ENCODE data around the gene NRROS. TPM values are rescaled to one million over a fixed set of nuclear protein-coding genes. Genes with fewer than 3 reads are reported as not detected.

Gene NRROS
- polyA plus RNA-seq, 2 of the 4 experiments (the other 2 are of a cell fraction) = not detected

Small RNAs within 50 kb of the gene (small RNA-seq; reads per million reads assigned to genes)
- gene RNU6-646P = 0 reads per million in 6 experiments

Other genes with a start within 250 kb of the NRROS start
- 14.2 and 14.5 TPM in 2 replicates for gene UBXN7, start 207.3 kb upstream of the NRROS start, polyA plus RNA-seq (2011; rRNA removed)
- gene UBXN7, start 207.3 kb upstream of the NRROS start, polyA plus RNA-seq (2017; fragmentation: RNase III; extraction: RNeasy Plus Mini Kit Qiagen cat#74134 plus additional on column Dnase treatment) = 7.5 to 7.9 TPM (median 7.9 TPM) in 3 replicates
- 3.8 and 5.7 TPM in 2 replicates for gene RNF168, start 135.9 kb upstream of the NRROS start, polyA plus RNA-seq (2011; rRNA removed)
- 5.1 to 6.0 TPM (median 5.9 TPM) in 3 replicates for gene RNF168, start 135.9 kb upstream of the NRROS start, polyA plus RNA-seq (2017; fragmentation: RNase III; extraction: RNeasy Plus Mini Kit Qiagen cat#74134 plus additional on column Dnase treatment)
- gene SMCO1, start 124.3 kb upstream of the NRROS start, polyA plus RNA-seq (2011; rRNA removed) = not detected in 2 replicates
- gene SMCO1, start 124.3 kb upstream of the NRROS start, polyA plus RNA-seq (2017; fragmentation: RNase III; extraction: RNeasy Plus Mini Kit Qiagen cat#74134 plus additional on column Dnase treatment) = not detected in 3 replicates
- gene WDR53, start 71.1 kb upstream of the NRROS start, polyA plus RNA-seq (2011; rRNA removed) = 8.4 and 10.8 TPM in 2 replicates
- gene WDR53, start 71.1 kb upstream of the NRROS start, polyA plus RNA-seq (2017; fragmentation: RNase III; extraction: RNeasy Plus Mini Kit Qiagen cat#74134 plus additional on column Dnase treatment) = 11.6 to 12.0 TPM (median 11.8 TPM) in 3 replicates
- gene FBXO45, start 71.0 kb upstream of the NRROS start, polyA plus RNA-seq (2011; rRNA removed) = 12.8 and 19.4 TPM in 2 replicates
- gene FBXO45, start 71.0 kb upstream of the NRROS start, polyA plus RNA-seq (2017; fragmentation: RNase III; extraction: RNeasy Plus Mini Kit Qiagen cat#74134 plus additional on column Dnase treatment) = 6.6 to 7.4 TPM (median 6.8 TPM) in 3 replicates
- gene CEP19, start 72.6 kb downstream of the NRROS start, polyA plus RNA-seq (2011; rRNA removed) = 4.2 and 5.3 TPM in 2 replicates
- gene CEP19, start 72.6 kb downstream of the NRROS start, polyA plus RNA-seq (2017; fragmentation: RNase III; extraction: RNeasy Plus Mini Kit Qiagen cat#74134 plus additional on column Dnase treatment) = 3.6 to 4.5 TPM (median 4.2 TPM) in 3 replicates
- 36.2 and 45.2 TPM in 2 replicates for gene PIGX, start 72.7 kb downstream of the NRROS start, polyA plus RNA-seq (2011; rRNA removed)
- 22.3 to 23.6 TPM (median 23.0 TPM) in 3 replicates for gene PIGX, start 72.7 kb downstream of the NRROS start, polyA plus RNA-seq (2017; fragmentation: RNase III; extraction: RNeasy Plus Mini Kit Qiagen cat#74134 plus additional on column Dnase treatment)
- 49.8 and 61.8 TPM in 2 replicates for gene PAK2, start 100.2 kb downstream of the NRROS start, polyA plus RNA-seq (2011; rRNA removed)
- 33.0 to 35.3 TPM (median 34.4 TPM) in 3 replicates for gene PAK2, start 100.2 kb downstream of the NRROS start, polyA plus RNA-seq (2017; fragmentation: RNase III; extraction: RNeasy Plus Mini Kit Qiagen cat#74134 plus additional on column Dnase treatment)
- 12.9 and 14.4 TPM in 2 replicates for gene SENP5, start 228.2 kb downstream of the NRROS start, polyA plus RNA-seq (2011; rRNA removed)
- gene SENP5, start 228.2 kb downstream of the NRROS start, polyA plus RNA-seq (2017; fragmentation: RNase III; extraction: RNeasy Plus Mini Kit Qiagen cat#74134 plus additional on column Dnase treatment) = 6.6 to 6.8 TPM (median 6.8 TPM) in 3 replicates

Measured in A549 (cell line).